GM19193 (cell line): ENCODE measurements around the gene BDKRB1.

Experiments used
- POLR2A ChIP-seq: IDR thresholded peaks from 4 replicates; pipeline ENCODE4 v1.6.1; 2011; ENCODE audit not compliant: insufficient read depth, insufficient read length; ENCODE audit errors: extremely low read depth

Gene BDKRB1

DNA sequence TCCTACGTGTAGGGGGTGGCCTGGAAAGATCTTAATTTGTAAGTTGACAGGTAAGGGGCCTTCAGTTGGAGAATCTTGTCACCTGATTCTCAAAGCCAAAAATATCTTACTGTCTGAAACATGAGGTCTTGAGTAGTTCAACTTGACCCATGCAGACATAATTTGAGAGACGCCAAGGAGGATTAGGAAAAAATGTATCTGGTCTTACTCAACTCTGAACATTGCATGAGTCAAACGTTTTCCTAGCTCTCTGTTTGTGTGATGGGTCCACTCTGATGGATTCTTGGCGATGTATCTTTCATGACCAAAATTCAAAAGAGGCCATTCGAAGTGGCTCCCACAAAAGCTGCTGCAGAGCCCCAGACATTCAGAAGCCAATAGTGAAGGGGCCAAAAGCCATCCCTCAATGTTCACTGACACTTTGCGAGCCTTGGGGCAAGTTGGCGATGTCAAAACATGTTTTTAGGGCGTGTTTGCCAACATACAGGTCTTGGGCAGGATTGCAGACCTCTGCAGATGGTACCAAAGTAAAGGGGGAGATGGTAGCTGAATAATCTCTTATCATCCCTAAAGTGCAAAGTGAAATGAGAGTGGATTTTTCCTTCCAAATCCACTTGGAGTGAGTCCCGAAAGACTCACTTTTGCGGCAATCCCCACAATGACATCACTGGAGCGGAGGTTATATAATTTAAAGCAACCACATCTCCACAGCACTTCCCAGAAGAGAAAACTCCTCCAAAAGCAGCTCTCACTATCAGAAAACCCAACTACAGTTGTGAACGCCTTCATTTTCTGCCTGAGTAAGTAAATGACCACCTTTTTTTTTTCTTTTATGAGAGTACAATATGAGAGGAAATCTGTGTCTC is at the start of gene BDKRB1:
Gene BDKRB1, plus strand, starts transcription at position 710 of the 866 bp plus-strand sequence. CDS start 7,473 bp downstream, outside the sequence.
- TF ChIP-seq POLR2A, result no peak

DNA sequence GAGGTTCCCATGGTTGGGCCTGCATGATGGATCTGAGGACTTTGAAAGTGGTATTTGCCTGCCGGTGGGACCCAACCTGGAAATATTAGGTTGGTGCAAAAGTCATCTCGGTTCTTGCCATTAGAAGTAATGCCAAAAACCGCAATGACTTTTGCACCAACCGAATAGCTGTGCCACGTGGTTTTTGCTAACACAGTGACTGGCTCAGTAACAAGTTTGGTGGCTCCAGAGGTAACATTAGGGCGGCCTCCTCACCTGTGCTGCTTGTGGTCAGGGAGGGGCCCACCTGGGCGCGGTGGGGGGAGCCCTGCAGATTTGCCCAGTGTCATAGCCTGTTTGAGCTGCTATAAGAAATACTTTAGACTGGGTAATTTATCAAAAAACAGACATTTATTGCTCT is 49.5 kb upstream of the BDKRB1 start:
- TF ChIP-seq POLR2A, result no peak

DNA sequence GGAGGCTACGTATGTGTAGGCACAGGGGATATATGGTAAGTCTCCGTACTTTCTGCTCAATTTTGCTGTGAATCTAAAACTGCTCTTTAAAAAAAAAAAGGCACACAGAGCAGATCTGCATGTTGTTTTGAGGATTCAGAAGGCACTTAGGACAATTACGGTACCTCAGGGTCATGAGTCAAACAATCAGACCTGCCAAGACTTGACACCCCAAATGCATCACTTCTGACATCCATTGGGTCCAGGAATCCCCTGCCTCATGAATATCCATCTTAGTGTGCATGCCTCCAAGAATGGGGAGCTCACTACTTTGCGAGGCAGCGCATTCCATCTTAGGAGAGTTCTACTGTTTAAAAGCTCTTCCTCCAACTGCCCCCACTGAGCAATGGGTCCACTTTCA is 48.3 kb upstream of the BDKRB1 start:
- no peak for TF ChIP-seq POLR2A

DNA sequence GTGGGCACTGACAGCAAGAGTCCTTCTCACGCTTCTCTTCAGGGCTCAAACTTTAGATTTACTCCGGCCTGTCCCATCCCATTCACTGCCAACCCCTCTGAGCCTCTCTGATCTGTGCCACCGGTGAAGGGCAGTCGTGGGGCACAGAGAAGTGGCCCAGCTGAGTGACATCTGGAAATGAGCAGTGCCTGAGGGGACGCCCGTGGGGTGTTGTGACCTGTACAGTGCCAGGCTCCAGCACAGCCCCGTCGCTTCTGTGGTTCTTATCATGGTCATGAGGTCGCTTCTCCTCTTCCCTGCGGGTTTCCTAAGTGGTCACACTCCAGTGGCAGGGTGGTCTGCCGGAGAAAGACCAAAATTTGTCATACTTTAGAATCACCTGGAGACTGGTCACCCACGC is 47.3 kb upstream of the BDKRB1 start:
- no peak for TF ChIP-seq POLR2A

DNA sequence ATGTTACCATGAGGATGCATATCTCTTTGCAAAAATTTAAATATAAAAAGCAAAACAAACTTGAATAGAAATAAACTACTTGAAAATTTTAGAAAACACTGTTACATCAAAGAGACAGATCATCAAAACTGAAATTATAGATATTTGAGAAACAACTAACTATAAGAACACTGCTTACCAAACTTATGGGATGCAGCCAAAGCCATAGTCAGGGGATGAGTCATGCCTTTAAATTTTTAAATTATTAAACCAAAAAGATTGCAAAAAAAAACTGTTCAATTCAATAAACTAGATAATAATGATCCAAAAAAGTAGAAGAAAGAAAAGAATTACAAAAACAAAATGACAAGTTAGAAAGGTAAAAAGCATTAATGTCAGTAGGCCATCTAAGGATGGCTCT is 43.9 kb upstream of the BDKRB1 start:
- no peak for TF ChIP-seq POLR2A

DNA sequence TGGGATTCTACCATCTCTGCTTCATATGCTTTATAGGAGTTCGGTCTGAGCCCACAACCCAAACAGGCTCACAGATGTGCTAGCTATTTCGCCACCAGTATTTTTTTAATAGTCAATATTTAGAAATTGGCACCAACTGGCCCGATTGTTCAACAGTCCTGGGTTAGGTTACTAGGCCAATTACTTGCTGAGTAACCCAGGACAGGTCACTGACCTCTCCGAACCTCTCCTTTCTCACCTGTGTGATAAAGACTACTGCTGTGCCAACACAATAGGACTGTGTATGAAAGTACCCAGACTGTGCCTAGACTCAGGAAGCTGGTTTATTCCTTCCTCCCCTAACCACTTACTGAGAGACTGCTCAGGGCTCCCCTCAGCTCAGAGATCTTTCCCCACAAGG is 43.1 kb upstream of the BDKRB1 start:
- no peak for TF ChIP-seq POLR2A

DNA sequence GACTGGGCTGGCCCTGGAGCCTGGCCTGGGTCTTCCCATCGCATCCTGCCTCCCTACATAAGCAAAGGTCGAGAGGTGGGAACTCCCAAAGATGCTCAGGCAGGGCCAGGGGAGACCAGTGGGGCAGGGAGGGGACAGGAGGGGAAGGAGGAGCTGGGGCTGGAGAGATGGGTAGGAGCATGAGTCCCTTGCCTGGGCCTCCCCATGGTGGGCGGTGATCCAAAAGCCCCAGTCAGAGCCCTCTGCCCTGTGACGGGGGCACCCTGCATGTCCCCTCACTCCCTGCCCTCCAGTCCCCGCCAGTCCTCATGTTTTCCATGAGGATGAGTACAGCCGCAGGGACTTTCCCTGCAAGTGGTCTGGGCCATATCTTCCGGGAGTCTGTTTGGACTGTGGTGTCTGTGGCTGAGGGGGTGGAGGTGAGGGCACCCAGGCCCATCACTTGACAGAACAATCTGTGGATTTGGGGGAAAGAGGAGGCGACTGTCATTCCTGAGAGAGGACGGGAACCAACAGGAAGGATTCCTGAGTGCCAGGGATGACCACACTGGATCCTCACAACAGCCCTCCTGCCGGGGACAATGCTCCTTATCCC is 42.0 kb upstream of the BDKRB1 start:
- no peak for TF ChIP-seq POLR2A

DNA sequence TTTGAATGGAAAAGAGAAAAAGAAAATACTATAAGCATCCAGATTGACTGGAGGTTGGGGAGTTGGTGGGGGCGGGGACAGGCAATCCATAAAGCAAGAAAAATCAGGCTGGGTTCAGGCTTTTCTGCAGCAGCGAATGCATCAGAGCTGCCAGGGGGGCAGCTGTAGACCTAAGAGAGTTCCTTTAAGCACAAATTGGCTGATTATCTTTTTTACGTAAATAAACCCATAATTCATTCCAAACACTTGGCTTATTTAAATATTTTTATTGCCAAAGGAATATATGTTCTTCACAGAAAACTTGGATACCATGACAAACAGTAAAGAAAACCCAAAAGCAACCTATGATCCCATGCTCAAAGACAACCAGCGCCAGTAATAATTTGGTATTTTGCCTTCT is 41.2 kb upstream of the BDKRB1 start:
- TF ChIP-seq POLR2A, result no peak

DNA sequence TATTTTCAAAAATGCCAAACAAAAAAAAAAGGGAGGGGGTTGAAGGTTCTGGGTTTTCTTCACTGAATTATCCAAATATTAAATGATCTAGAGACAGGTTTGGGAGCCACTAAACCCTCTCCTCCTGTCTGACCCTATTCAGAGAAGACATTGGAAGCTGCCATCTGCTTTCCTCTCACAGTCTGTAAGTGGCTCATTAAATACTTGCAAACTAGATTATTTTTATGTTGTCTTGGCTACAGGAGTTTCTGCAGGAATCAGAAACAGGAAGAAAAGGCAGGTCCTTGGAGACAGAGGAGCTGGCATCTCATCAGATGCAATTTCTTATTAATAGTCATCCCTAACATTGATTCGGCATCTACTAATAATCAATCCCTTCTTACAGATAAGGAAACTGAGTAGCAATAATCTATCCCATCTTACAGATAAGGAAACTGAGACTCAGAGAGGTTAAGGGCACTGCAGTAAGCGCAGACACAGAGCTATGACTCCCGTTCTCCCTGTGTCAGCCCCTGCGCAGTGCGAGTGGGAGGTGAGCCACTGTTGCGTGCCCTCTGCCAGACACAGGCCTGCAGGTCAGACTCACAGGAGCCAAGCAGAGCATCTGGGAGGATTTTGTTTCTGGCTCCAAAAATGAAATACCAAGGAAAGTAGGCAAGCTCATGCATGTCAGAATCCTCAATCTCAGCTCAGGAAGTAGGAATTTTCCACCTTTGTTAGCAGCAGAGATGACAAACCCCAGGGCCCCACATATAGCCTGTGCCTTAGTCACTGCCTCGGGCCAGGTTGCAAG is 40.4 kb upstream of the BDKRB1 start:
- no peak for TF ChIP-seq POLR2A

DNA sequence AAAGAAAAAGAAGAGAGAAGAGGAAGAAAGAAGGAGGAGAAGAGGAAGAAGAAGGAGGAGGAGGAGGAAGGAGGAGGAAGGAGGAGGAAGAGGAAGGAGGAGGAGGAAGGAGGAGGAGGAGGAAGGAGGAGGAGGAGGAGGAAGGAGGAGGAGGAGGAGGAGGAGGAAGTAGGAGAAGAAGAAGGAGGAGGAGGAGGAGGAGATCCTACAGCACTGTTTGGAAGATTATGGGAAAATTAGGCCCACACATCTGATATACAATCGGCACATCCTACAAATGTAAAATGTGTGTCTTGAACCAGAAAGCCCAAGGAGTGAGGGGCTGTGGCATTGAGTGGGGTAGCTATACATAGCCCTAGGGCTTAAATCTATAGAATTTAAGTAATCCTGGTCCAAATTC is 39.4 kb upstream of the BDKRB1 start:
- no peak for TF ChIP-seq POLR2A

DNA sequence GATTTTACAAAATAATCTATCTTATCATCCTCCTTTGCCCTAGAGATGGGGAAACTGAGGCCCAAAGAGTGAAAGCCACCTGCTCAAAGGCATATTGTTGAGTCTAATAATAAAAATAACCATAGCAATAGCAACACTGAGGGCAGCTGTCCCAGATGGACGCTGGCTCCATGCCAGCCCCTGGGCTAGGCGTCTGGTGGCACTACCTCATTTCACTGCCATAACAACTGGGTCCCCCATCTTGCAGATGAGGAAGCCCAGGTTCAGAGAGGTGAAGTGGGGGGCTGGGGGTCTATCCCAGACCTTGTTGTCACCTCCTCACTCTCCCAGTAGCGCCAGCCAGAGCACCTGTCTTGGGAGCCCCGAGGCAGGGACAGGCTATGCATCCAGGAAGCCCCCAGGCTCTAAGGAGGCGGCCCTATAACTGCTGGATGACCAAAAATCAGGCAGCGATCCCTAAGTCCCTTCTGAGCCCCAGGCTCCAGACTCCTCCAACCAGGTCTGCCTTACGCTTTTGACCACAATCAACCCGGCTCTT is 38.6 kb upstream of the BDKRB1 start:
- TF ChIP-seq POLR2A, result no peak

DNA sequence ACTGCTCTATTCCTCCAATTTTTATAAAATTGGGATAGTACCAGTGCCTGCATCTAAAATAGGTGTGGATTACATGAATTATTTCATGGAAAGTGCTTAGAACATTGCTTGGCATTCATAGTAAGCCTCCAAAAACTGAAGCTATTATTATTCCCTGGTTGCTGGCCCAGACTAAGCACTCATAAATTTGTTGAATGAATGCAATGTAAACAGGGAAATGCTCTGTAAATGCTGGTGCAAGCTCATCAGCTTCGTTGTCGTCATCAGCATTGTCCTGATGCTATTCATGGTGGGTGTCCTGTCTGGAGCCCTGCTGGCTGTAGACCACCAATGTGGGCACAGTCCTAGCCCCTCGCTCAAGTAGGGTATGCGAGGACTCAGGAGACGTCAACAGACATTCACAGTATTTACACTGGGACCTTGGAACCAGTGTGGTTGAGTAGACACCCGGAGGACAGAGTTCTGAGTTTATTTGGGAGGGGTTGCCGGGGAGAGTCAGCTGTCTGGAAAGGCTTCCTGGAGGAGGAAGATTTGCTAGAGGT is 34.8 kb upstream of the BDKRB1 start:
- no peak for TF ChIP-seq POLR2A

DNA sequence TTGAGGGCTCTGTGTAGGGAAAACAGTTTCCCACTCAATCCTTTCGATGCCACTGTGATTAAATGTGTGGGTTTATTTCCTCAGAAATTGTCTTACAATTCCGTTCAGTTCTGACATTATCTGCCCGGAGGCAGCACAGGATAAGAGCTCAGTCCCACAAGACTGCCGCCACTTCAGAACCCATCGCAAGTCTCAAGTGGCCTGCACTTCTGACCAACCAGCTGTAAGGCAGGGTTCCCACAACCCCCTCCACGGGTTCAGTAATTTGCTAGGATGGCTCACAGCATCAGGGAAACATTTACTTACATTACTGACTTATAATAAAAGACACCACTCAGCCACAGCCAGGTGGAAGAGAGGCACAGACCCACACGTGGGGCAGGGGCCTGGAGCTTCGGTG is 34.2 kb upstream of the BDKRB1 start:
- no peak for TF ChIP-seq POLR2A

DNA sequence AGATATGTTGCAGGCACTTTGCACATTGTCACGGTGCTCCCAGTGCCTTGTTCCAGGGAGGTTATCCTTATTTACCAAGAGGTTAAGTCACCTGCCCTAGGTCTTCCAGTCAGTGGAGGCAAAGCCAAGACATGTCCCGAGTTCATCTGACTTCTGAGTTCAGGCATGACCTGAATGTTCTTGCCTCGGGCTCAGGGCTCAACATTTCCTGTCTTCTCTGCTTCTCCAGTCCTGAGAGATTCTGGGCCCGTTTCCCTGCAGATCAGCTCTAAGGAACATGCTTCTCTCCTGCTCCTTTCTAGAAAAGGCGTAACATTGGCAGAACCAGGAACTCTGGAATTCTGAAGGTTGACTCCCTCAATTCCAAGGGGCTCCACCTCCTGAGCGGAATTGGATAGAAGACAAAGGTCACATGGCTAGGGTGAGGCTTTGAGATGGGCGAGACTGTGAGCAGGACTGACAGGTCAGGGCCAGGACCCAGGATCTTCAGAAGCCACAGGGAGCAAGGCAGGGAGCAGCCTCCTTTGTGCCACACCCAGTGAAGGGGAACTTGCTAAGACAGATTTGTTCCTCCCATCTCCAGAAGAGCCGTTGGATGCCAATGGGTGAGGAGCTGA is 31.4 kb upstream of the BDKRB1 start:
- no peak for TF ChIP-seq POLR2A
